Inferior parietal cortex (tissue), 1 donor: Measurements from ENCODE around the gene CEP89.
"Not testable (repeated sequence)": the region's sequence is repeated elsewhere in the genome, so short reads cannot be mapped to it uniquely, and the experiment has no call there.

ENCODE experiments used
- DNase-seq: peaks from one replicate; pipeline ENCODE4 v3.0.0-alpha.2; 2016; ENCODE audit errors: extremely low spot score

CEP89 gene

GRCh38 chr19:32837531-32837930, 134.2 kb downstream of the CEP89 start:
- DNase-seq, result no peak

DNA sequence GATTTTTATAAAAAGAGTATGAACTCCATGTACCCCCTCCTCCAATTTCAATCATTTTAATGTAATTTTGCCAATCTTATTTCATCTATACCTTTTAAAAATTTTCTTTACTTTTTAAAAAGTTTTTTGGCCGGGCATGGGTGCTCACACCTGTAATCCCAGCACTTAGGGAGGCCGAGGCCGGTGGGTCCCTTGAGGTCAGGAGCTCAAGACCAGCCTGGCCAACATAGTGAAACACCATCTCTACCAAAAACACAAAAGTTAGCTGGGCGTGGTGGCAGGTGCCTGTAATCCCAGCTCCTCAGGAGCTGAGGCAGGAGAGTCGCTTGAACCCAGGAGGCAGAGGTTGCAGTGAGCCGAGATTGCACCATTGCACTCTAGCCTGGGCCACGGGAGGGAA, 138.4 kb downstream of the CEP89 start:
- DNase-seq, result not testable (repeated sequence)

- not testable (repeated sequence) for DNase-seq
Observed at GRCh38 chr19:32832825-32833224, 138.9 kb downstream of the CEP89 start.

DNA sequence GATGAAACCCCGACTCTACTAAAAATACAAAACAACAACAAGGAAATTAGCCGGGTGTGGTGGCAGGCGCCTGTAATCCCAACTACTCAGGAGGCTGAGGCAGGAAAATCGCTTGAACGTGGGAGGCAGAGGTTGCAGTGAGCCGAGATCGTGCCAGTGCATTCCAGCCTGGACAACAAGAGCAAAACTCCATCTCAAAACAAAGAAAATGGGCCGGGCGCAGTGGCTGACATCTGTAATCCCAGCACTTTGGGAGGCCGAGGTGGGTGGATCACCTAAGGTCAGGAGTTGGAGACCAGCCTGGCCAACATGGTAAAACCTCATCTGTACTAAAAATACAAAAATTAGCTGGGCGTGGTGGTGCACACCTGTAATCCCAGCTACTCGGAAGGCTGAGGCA, 139.7 kb downstream of the CEP89 start:
- not testable (repeated sequence) for DNase-seq

- DNase-seq, result no peak
Observed at GRCh38 chr19:32831611-32832010, 140.1 kb downstream of the CEP89 start.

- DNase-seq, result no peak
Observed at GRCh38 chr19:32830231-32831014, 141.3 kb downstream of the CEP89 start.

DNA sequence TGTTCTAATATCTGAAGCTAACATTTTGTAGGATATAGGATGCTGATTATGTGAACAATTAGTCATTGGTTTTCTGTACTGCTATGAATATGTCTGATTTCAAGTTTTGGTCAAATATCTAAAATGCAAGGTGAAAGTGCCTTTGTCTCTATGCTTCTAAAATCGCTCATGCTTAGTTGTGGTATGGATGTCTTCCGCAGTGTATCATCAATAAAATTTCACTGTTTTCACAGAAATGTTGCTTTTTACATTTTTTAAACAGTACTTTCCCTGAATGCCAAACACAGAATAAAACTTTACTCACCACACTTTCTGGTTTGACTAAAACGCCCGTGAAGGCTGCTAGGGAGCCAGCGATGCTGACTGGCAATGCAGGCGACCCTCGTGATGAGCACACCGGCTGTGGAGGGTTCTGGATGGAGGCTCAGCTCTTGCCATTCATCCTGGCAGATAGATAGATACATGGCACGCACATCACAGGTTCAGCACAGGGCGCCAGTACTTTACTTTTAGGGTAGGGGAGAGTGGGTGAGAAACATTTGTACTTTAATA, 142.3 kb downstream of the CEP89 start:
- DNase-seq, result no peak

GRCh38 chr19:32828643-32829344, 143.0 kb downstream of the CEP89 start:
- DNase-seq, result no peak

- DNase-seq, result no peak
Observed at GRCh38 chr19:32828139-32828538, 143.6 kb downstream of the CEP89 start.
